ENCODE results near the gene TBPL2. TPM values are rescaled to one million over a fixed set of nuclear protein-coding genes. Genes with fewer than 3 reads are reported as not detected.

TBPL2 gene
- total RNA-seq, 1 experiment from 2014 or later: not detected

- ATAC-seq (no peak), DNase-seq (ENCODE audit: low read depth, low spot score) (no peak)
- no peaks in the 10 kb centered on the region for H3K27me3 ChIP-seq (ENCODE audit: insufficient read depth, low read length)
- H3K79me2 ChIP-seq (ENCODE audit: insufficient read depth, low read length): peaks cover 29% of the 10 kb centered on the region
- peaks cover 8 to 20% of the 10 kb centered on the region in 2 experiments; a peak in 3 of 4 replicates for H3K4me1 ChIP-seq (ENCODE audit: control insufficient read depth in 1 of 2, insufficient read depth in 2 of 2, low read length in 2 of 2)
- no peak overlapping the region for H3K9ac ChIP-seq (ENCODE audit: low read length)
- H3K36me3 ChIP-seq (ENCODE audit: control insufficient read depth in 1 of 2, insufficient read depth in 2 of 2, low read length in 2 of 2): no peaks in the 10 kb centered on the region; a peak in 1 of 4 replicates
- RAD21 ChIA-PET (ENCODE audit: low non-redundant PET in 1 of 2, low total read pairs in 2 of 2, uncharacterized antibody in 2 of 2, unreplicated experiment in 2 of 2): no interaction called here
- no peaks in the 10 kb centered on the region for H3K9me3 ChIP-seq (ENCODE audit: control insufficient read depth in 1 of 2, insufficient read depth in 1 of 2, low read depth in 1 of 2, low read length in 2 of 2)
- H3K27ac ChIP-seq (ENCODE audit: low read depth, low read length): no peak overlapping the region
- no peak overlapping the region for H2AFZ ChIP-seq (ENCODE audit: low read depth, low read length, poor library complexity, severe bottlenecking)
- H4K20me1 ChIP-seq (ENCODE audit: insufficient read depth): no peaks in the 10 kb centered on the region; the same call in 1 of the 2 replicates
- CTCF ChIA-PET: no interaction called here
- TF ChIP-seq YY1 (IDR thresholded peaks at IDR 0.05; ENCODE audit: extremely low read depth, insufficient replicate concordance, low read depth, low read length): no peak
- no peak for TF ChIP-seq ZNF274 (IDR thresholded peaks at IDR 0.05; ENCODE audit: low read depth, low read length)
- no peak for TF ChIP-seq TCF7L2 (IDR thresholded peaks at IDR 0.05; ENCODE audit: borderline replicate concordance, extremely low read depth, insufficient read depth, insufficient read length)
- TF ChIP-seq EZH2 (IDR thresholded peaks at IDR 0.05): no peak
- no peak for TF ChIP-seq EZH2phosphoT487 (IDR thresholded peaks at IDR 0.05; ENCODE audit: borderline replicate concordance)
- no peak for TF ChIP-seq POLR2A (IDR thresholded peaks at IDR 0.05; ENCODE audit: borderline replicate concordance, extremely low read depth, insufficient read depth, insufficient read length)
- no peak for TF ChIP-seq CEBPB (IDR thresholded peaks at IDR 0.05; ENCODE audit: low read depth)
- TF ChIP-seq POLR2AphosphoS5 (IDR thresholded peaks at IDR 0.05; ENCODE audit: low read depth, low read length): no peak
- TF ChIP-seq ELF1 (IDR thresholded peaks at IDR 0.05; ENCODE audit: borderline replicate concordance, low read depth): no peak
- no peak for TF ChIP-seq JUND (IDR thresholded peaks at IDR 0.05)
- no peak for TF ChIP-seq REST (IDR thresholded peaks at IDR 0.05; ENCODE audit: low read depth)
- TF ChIP-seq CBX3 (IDR thresholded peaks at IDR 0.05; ENCODE audit: low read depth): no peak
- no peak for TF ChIP-seq SIN3A (IDR thresholded peaks at IDR 0.05; ENCODE audit: low read depth)
- TF ChIP-seq SRF (IDR thresholded peaks at IDR 0.05; ENCODE audit: low read depth): no peak
- no TSS peak for BruUV-seq (replicated peaks)
- peak overlapping the region; percentile 38 for H3K4me2 ChIP-seq (ENCODE audit: low read length)
- no peak overlapping the region for H3K4me3 ChIP-seq (replicated peaks in 1 of 2; ENCODE audit: low read depth in 1 of 2, low read length in 2 of 2)
- no peaks in the 10 kb centered on the region for H3K9me2 ChIP-seq (ENCODE audit: insufficient read depth)
- intact Hi-C loops (cut with micrococcal nuclease): no loop called here
- POLR2A ChIA-PET: no interaction called here
Measured at GRCh38 chr14:55399183-55399582, 41.2 kb downstream of the TBPL2 start.
